ENCODE results near the gene RAB13. TPM values are rescaled to one million over a fixed set of nuclear protein-coding genes. Genes with fewer than 3 reads are reported as not detected.

RAB13 gene
- total RNA-seq, 2 donors from 2014 or later = 62.7 to 84.7 TPM

DNA sequence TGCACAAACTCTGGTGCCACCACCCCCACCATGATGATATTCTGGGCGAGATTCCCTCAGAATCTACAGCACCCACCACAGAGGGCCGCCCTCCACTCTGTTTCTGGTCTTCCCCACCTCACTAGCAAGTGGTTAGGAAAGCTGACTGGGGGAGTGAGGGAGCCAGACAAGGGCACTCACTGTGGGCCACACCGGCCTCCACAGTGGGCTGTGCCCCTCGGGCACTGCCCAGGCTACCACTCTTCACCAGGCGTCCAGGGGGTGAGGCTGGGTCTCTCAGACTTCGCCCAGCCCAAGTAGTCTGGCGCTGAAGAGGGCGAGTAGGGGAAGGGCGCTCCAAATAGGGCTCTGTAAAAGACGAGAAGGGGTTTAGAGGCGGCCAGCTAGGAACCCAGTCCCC lies 52.2 kb downstream of the RAB13 start:
- Histone ChIP-seq H3K27ac (no peak overlapping the region), H3K4me3 (no peak overlapping the region), H3K27me3 (no peaks in the 10 kb centered on the region), H3K4me1 (no peaks in the 10 kb centered on the region), H3K9me3 (no peaks in the 10 kb centered on the region), H3K9ac (ENCODE audit: low read depth in 2 of 2, low read length in 2 of 2) (no peak overlapping the region), H3K36me3 (peaks cover 14% of the 10 kb centered on the region)
- TF ChIP-seq, protein P1, sequence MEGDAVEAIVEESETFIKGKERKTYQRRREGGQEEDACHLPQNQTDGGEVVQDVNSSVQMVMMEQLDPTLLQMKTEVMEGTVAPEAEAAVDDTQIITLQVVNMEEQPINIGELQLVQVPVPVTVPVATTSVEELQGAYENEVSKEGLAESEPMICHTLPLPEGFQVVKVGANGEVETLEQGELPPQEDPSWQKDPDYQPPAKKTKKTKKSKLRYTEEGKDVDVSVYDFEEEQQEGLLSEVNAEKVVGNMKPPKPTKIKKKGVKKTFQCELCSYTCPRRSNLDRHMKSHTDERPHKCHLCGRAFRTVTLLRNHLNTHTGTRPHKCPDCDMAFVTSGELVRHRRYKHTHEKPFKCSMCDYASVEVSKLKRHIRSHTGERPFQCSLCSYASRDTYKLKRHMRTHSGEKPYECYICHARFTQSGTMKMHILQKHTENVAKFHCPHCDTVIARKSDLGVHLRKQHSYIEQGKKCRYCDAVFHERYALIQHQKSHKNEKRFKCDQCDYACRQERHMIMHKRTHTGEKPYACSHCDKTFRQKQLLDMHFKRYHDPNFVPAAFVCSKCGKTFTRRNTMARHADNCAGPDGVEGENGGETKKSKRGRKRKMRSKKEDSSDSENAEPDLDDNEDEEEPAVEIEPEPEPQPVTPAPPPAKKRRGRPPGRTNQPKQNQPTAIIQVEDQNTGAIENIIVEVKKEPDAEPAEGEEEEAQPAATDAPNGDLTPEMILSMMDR (IDR thresholded peaks at IDR 0.05) = no peak
- intact Hi-C loops (cut with DNase I) = no loop called here
- no peak for DNase-seq

DNA sequence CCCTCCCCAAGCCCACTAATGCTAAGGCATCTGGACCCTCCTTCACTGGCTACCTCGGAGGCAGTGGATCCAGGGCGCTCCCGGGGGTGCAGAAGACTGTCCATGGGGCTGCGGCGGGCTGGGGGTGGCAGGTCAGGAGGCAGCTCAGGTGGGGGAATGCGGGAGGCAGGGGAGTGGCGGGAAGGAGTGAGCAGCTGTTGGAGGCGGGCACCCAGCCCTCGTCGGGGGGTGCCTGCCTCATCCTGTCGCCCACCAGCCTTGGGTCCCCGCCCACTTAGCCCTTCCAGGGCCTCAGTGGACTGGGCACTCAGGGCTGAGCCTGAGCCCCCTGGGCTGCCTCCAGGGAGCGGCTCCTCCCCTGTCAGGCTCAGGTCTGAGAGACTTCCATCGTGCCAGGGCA lies 52.7 kb downstream of the RAB13 start:
- Histone ChIP-seq H3K36me3 (peaks cover 14% of the 10 kb centered on the region), H3K27ac (no peak overlapping the region), H3K4me1 (no peaks in the 10 kb centered on the region), H3K4me3 (no peak overlapping the region), H3K9ac (ENCODE audit: low read depth in 2 of 2, low read length in 2 of 2) (no peak overlapping the region), H3K27me3 (no peaks in the 10 kb centered on the region), H3K9me3 (no peaks in the 10 kb centered on the region)
- no peak for DNase-seq
- TF ChIP-seq, protein P1 (IDR thresholded peaks at IDR 0.05) = no peak
- intact Hi-C loops (cut with DNase I) = no loop called here

DNA sequence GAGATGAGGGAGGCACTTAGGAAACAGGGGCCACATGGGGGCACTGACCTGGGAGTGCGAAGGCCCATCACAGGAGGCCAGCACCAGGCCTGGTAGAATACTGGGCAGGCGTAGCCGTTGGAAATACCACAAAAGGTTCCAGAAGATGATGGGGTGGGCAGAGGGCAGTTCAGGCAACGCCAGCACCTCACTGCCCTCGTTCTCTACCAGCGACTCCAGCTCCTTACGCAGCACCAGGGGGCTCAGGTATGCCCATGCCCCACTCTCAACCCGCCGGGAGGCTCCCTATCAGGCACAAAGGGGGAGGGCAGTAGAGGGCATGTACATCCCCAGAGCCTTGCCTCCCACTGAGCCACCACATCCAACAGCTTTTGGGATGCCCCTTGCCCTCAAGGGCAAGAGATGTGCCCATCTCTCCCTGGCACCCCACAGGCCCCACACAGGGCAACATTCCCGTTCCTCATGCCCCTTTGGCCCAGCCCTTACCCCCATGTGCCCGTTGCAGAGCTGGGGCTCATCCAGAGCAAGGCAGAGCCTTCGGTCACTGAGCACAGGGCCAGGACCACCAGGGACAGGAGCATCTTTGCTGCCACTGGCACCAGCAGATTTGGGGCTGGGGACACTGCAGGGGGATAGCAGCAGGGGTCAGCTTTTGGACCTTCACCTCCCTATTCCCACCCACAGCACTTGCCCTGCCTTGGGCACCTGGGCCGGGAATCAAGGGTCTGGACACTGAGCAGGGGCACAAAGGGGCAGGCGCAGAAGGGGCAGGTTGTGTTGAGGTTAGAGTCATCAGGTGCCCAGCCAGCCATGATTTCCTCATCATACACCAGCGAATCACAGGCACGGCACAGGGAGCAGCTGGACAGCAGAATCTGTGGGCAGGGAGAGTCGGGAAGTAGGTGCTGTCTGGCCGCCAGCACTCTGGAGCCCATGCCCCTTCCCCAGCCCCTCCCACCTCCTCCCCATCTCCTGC lies 53.7 kb downstream of the RAB13 start:
- intact Hi-C loops (cut with DNase I) = no loop called here
- DNase-seq = no peak
- H3K27ac ChIP-seq = no peak overlapping the region
- TF ChIP-seq, protein P1 (IDR thresholded peaks at IDR 0.05) = no peak
- H3K4me3 ChIP-seq = no peak overlapping the region
- H3K27me3 ChIP-seq = no peaks in the 10 kb centered on the region
- H3K4me1 ChIP-seq = no peaks in the 10 kb centered on the region
- no peaks in the 10 kb centered on the region for H3K9me3 ChIP-seq
- peaks cover 14% of the 10 kb centered on the region for H3K36me3 ChIP-seq
- H3K9ac ChIP-seq (ENCODE audit: low read depth in 2 of 2, low read length in 2 of 2) = no peak overlapping the region

Small RNA genes within 50 kb of the gene (microRNA-seq; reads per million reads assigned to microRNA genes)
- gene MIR6737 = not detected

Other genes with a start within 250 kb of the RAB13 start
- gene SLC27A3, start 210.9 kb downstream of the RAB13 start, total RNA-seq = 10 to 100 TPM; 24.1 to 27.9 TPM
- gene GATAD2B, start 63.4 kb downstream of the RAB13 start, total RNA-seq = 10 to 100 TPM; 32.5 to 36.5 TPM
- gene DENND4B, start 39.6 kb downstream of the RAB13 start, total RNA-seq = 10 to 100 TPM; 26.9 to 45.6 TPM
- 10 to 100 TPM; 26.9 to 40.7 TPM for gene CRTC2, start 27.7 kb downstream of the RAB13 start, total RNA-seq
- gene SLC39A1, start 22.8 kb downstream of the RAB13 start, total RNA-seq = 10 to 100 TPM; 76.8 to 90.9 TPM
- gene CREB3L4, start 18.4 kb downstream of the RAB13 start, total RNA-seq = 10 to 100 TPM; 19.0 to 37.1 TPM
- gene JTB, start 8.7 kb downstream of the RAB13 start, total RNA-seq = 100 to 1,000 TPM; 133 to 245 TPM
- gene RPS27, start 4.4 kb upstream of the RAB13 start, total RNA-seq = 1,000 to 10,000 TPM; 1,048 to 1,210 TPM
- gene NUP210L, start 168.7 kb upstream of the RAB13 start, total RNA-seq = under 1 TPM; 0.10 to 0.11 TPM
- gene TPM3, start 205.8 kb upstream of the RAB13 start, total RNA-seq = 100 to 1,000 TPM; 502 to 757 TPM
- gene CFAP141, start 220.0 kb upstream of the RAB13 start, total RNA-seq = not detected
- 100 to 1,000 TPM in 1 of 2 donors, 10 to 100 TPM in 1; 84.8 to 102 TPM for gene UBAP2L, start 234.6 kb upstream of the RAB13 start, total RNA-seq

Measured in colonic mucosa (tissue), 4 donors.